ENCODE results near the gene DSE.

Gene DSE

DNA sequence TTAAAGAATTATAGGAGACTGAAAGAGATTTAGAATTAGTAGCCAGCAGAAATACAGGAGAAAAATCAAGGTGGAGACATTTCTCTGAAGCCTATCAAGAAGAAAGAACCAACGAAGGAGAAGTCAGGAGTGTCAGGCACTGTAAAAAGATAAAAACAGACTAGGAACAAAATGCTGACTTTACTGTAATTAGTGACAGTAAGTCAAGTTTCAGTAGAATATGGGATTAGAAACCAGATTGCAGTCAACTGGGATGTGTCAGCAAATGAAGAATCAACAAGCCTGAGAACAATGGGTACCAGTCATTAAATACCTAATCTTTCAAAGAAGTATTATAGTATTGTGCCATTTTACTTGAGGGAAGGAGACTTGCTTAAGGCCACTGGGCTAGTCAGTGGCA is 112.0 kb downstream of the DSE start:
- no peak for DNase-seq (ENCODE audit: low spot score)

GRCh38 chr6:116483616-116484015 is 112.9 kb downstream of the DSE start:
- DNase-seq (ENCODE audit: low spot score), result no peak

DNA sequence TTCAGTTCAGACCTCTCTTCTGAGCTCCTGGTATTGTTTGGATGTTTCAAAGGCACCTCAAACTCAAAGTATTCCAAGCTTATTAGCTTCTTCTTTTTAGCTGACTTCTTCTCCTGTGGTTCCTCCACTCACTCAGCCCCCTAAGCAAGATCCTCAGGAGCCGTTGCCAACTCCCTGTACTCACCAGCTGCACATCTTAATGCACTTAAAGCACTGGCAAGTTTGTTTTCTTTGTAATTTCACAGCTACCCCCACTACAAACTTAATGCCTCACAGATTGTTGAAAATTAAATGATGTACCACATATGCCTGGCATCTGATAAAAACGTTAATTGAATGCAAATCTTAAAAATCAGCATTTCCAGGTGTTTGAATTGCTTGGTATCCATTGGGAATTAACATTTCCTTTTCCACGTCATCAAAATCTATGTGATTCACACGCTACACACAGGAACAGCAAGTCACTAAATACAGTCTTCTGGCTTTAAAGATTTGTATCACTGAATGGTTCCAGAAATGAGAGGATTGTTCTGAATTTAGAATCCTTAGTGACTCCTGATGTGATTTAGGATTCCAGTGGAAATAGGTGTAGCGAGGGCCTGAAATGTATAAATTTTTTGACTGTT is 114.9 kb downstream of the DSE start:
- DNase-seq (ENCODE audit: low spot score), result no peak

DNA sequence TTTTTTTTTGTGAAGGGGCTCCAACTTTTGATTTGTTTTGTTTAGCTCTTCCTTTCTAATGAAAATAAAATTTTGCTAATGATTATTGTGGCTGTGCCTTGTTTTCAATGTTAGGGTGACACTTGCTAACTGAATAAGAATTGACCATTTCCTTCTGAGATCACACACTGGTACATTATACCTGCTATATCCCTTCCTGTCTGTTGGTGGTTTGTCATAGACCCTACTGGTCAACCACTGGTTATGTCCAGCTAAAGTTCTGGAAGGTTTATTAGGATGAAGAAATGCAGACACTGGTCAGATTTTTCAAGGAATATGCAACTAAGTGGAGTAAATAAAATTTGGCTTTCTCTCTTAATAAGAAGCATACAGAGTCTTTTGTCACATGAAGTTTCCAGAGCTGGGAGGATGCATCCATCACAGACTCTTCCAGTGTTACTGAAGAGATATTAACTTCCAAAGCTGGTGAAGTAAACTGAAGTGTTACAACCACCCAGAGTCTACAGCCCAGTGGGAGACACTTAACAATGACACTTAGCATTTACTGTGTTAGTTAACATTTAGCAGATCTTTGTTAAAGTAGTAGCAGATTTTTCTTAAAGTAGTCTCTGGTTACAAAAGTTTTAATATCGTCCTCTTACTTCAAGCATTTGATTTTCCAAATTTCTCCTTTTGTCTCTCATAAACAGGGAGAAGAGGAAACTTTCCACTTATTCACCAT is 121.0 kb downstream of the DSE start:
- no peak for DNase-seq (ENCODE audit: low spot score)

- no peak for DNase-seq (ENCODE audit: low spot score)
These were observed 121.8 kb downstream of the DSE start for GRCh38 chr6:116492331-116493067.

Data from hepatic stellate cell (primary cell).